Psoas muscle (tissue), 8 donors: ENCODE results near the gene PDHX. TPM values are rescaled to one million over a fixed set of nuclear protein-coding genes. Genes with fewer than 3 reads are reported as not detected.

Source experiments
- ATAC-seq, 4 donors: fragments of 200-7000 bp; cut with Tn5 transposase; one replicate each; pipeline ENCODE4 v1.9.1; 2020; ENCODE audit warnings: moderate library complexity in 3 of 4, mild to moderate bottlenecking in 2 of 4
- DNase-seq, 2 donors: peaks; one replicate each; pipeline ENCODE4 v3.0.0-alpha.2; 2020
- H3K27ac ChIP-seq: fragments of 200-600 bp; one replicate; pipeline ENCODE4 v1.8.0; 2022
- H3K27me3 ChIP-seq, 3 donors: fragments of 200-600 bp in 1 of 3; one replicate each; pipeline versions ENCODE4 v1.6.1 to v1.8.0; 2013 to 2022; ENCODE audit warnings: low read length in 2 of 3, mild to moderate bottlenecking in 2 of 3, moderate library complexity in 1 of 3; ENCODE audit not compliant: insufficient read depth in 3 of 3
- H3K36me3 ChIP-seq, 2 donors: fragments of 200-600 bp in 1 of 2; one replicate each; pipeline versions ENCODE4 v1.6.1 to v1.8.0; 2013 to 2022; ENCODE audit warnings: low read depth in 1 of 2, mild to moderate bottlenecking in 1 of 2, moderate library complexity in 1 of 2; ENCODE audit not compliant: insufficient read depth in 1 of 2
- H3K4me1 ChIP-seq: fragments of 200-600 bp; one replicate; pipeline ENCODE4 v1.8.0; 2022
- H3K4me3 ChIP-seq: fragments of 200-600 bp; one replicate; pipeline ENCODE4 v1.8.0; 2022; ENCODE audit warnings: mild to moderate bottlenecking
- H3K9me3 ChIP-seq: fragments of 200-600 bp; one replicate; pipeline ENCODE4 v1.8.0; 2022
- WGBS, 3 donors: extraction: QIAGEN DNeasy Blood & Tissue Kit; methylation state at CpG; one replicate each; pipeline versions ENCODE4 v1.1.6 to v1.1.7; 2013; 5-methylcytosine and 5-hydroxymethylcytosine counted together
- intact Hi-C, 2 donors: fragments of 100-400 bp; cut with DNase I; formaldehyde crosslinking; loops; one replicate each; pipeline versions ENCODE4 v1.11.0 to v1.14.2; 2022
- polyA plus RNA-seq, 3 donors: library from polyadenylated mRNA; stranded (reverse); fragments of 200-250 nt; gene quantifications; one replicate each; pipeline ENCODE4 v1.2.3, GENCODE V29; 2013
- total RNA-seq, 4 donors: library from RNA; stranded (reverse); fragmentation: NEBNext Ultra II Directional in 2 of 4; extraction: Animal tissue kit (Norgen Biotek cat#: 25700) in 2 of 4; gene quantifications; one replicate each; pipeline versions ENCODE4 v1.2.1 to v1.2.4, GENCODE V29; 2021 to 2023
- TF ChIP-seq, protein P1 (sequence below): fragments of 200-600 bp; IDR thresholded peaks from one replicate; pipeline ENCODE4 v1.8.0; 2022; ENCODE audit warnings: antibody characterized with exemption
- donor health status: healthy with polysubstance abuse.
- donor health status: DM: no; HTN: no; CAD: no; lungs with moderate emphysema.
- donor health status: Bipolar disorder and iron deficiency.
- donor health status: healthy.
- donor health status: DM: yes; HTN: yes; CAD: no.
- donor health status: DM: no; HTN: no; CAD: no.
- donor health status: DM: no; HTN: no; CAD: no.
- donor health status: DM: yes; HTN: yes; CAD: no.

The PDHX gene
- total and polyA plus RNA-seq, 7 donors, result 64.6 to 189 (median 101) TPM

DNA sequence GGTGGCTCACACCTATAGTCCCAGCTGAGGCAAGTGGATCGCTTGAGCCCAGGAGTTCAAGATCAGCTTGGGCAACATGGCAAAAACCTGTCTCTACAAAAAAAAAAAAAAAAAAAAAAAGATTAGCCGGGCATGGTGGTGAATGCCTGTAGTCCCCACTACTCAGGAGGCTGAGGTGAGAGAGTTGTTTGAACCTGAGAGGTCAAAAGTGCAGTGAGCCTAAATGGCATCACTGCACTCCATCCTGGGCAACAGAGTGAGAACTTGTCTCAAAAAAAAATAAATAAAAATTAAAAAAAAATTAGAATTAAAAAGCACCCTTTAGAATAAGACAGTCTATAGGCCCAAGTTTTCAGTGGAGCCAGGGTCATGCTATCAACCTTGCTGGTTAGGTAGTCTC lies 95.5 kb downstream of the PDHX start:
- Histone ChIP-seq H3K9me3 (no peaks in the 10 kb centered on the region), H3K27me3 (no peaks in the 10 kb centered on the region), H3K4me3 (no peak overlapping the region), H3K27ac (no peak overlapping the region), H3K36me3 (no peaks in the 10 kb centered on the region), H3K4me1 (peaks cover 22% of the 10 kb centered on the region)
- ATAC-seq, result no peak
- DNase-seq, result no peak
- TF ChIP-seq, protein P1, sequence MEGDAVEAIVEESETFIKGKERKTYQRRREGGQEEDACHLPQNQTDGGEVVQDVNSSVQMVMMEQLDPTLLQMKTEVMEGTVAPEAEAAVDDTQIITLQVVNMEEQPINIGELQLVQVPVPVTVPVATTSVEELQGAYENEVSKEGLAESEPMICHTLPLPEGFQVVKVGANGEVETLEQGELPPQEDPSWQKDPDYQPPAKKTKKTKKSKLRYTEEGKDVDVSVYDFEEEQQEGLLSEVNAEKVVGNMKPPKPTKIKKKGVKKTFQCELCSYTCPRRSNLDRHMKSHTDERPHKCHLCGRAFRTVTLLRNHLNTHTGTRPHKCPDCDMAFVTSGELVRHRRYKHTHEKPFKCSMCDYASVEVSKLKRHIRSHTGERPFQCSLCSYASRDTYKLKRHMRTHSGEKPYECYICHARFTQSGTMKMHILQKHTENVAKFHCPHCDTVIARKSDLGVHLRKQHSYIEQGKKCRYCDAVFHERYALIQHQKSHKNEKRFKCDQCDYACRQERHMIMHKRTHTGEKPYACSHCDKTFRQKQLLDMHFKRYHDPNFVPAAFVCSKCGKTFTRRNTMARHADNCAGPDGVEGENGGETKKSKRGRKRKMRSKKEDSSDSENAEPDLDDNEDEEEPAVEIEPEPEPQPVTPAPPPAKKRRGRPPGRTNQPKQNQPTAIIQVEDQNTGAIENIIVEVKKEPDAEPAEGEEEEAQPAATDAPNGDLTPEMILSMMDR, result no peak
- 70 to 83% (median 75%) methylated on average over 2 of the region's 2 CpGs for WGBS, 3 donors
- intact Hi-C loops, result no loop called here

DNA sequence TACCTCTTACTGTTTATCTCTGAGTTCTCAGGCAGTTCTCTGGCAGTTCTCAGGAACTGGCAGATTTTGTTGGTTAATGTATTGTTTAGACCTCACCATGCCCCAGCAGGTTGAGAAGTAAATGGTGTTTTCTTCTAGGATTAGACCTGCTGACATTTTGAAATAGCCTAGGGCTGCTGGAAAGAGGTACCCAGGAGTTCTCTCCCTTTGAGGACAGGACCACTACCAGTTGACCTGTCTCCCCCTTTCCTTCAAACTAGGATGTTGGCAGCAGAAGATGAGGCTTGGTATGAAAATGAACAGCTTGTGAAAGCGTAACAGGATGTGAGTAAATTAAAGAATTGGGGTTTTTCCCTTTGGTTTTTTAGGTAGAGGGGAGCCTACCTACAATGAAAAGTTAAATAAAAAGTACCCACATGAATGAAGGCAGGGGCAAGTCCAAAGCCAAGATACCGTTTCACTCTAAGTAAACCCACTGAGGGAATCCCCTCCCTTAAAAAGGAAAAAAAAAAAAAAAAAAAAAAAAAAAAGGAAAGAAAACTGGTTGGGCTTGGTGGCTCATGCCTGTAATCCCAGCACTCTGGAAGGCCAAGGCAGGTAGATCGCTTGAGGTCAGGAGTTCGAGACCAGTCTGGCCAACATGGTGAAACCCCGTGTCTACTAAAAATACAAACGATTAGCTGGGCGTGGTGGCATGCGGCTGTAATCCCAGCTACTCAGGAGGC lies 96.2 kb downstream of the PDHX start:
- H3K9me3 ChIP-seq, result no peaks in the 10 kb centered on the region
- H3K27me3 ChIP-seq, result no peaks in the 10 kb centered on the region
- no peak overlapping the region for H3K4me3 ChIP-seq
- H3K27ac ChIP-seq, result no peak overlapping the region
- DNase-seq (no peak), ATAC-seq (no peak)
- TF ChIP-seq, protein P1, result no peak
- H3K36me3 ChIP-seq, result no peaks in the 10 kb centered on the region
- intact Hi-C loops, result no loop called here
- WGBS, 3 donors, result 62 to 75% (median 70%) methylated on average over 8 of the region's 8 CpGs
- peaks cover 22% of the 10 kb centered on the region for H3K4me1 ChIP-seq

DNA sequence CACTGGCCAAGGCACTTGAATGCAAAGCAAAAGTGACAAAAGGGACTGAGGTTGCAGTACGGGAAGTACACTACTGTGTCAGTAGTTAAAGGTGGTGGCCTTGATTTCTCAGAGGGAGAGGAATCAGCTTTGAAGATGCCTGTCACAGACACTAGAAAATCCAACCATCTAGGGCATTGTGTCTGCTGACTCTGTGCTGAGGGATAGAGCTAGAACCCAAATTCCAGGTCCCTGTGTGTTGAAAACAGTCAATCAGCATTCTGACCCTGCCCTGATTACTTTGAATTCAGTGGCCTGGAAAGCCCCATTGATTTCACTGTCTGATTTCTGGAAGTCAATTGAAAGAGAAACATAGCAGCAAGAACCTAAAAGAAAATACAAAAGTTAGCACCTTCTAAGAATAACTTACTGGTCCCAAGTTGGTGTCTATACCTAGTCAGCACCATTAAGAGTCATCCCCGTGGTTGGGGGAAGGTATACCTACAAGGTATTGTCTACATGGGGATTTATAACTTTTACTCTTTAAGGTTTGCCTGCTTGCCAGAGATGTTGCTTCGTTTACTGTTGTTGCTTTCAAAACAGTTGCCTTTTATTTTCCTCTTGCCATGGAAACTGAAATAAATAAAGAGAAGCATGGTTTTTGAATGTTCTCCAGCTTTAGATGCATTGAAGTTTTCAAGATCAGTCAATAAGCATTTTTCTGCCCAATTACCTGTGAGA lies 97.3 kb downstream of the PDHX start:
- peaks cover 22% of the 10 kb centered on the region for H3K4me1 ChIP-seq
- intact Hi-C loops, result no loop called here
- no peak overlapping the region for H3K27ac ChIP-seq
- DNase-seq (no peak), ATAC-seq (no peak)
- TF ChIP-seq, protein P1, result no peak
- H3K9me3 ChIP-seq, result no peaks in the 10 kb centered on the region
- 59 to 77% (median 67%) methylated on average over 3 of the region's 3 CpGs for WGBS, 3 donors
- no peak overlapping the region for H3K4me3 ChIP-seq
- H3K27me3 ChIP-seq, result no peaks in the 10 kb centered on the region
- no peaks in the 10 kb centered on the region for H3K36me3 ChIP-seq

GRCh38 chr11:35014346-35014745 lies 97.9 kb downstream of the PDHX start:
- Histone ChIP-seq H3K4me3 (no peak overlapping the region), H3K27ac (no peak overlapping the region), H3K36me3 (no peaks in the 10 kb centered on the region), H3K9me3 (no peaks in the 10 kb centered on the region), H3K4me1 (peaks cover 19% of the 10 kb centered on the region), H3K27me3 (no peaks in the 10 kb centered on the region)
- DNase-seq (no peak), ATAC-seq (no peak)
- WGBS, 3 donors, result 51 to 55% (median 53%) methylated on average over 2 of the region's 2 CpGs
- TF ChIP-seq, protein P1, result no peak
- intact Hi-C loops, result no loop called here
